NOMO-1 treated with dmso at 0.1 percent for 144 hours (cell line): ENCODE results near the gene NKAPL.

Experiments used
- DNase-seq: peaks from one replicate; lab custom pipeline; 2025; ENCODE audit not compliant: unreplicated experiment; lab: John Stamatoyannopoulos, UW

Gene NKAPL

DNA sequence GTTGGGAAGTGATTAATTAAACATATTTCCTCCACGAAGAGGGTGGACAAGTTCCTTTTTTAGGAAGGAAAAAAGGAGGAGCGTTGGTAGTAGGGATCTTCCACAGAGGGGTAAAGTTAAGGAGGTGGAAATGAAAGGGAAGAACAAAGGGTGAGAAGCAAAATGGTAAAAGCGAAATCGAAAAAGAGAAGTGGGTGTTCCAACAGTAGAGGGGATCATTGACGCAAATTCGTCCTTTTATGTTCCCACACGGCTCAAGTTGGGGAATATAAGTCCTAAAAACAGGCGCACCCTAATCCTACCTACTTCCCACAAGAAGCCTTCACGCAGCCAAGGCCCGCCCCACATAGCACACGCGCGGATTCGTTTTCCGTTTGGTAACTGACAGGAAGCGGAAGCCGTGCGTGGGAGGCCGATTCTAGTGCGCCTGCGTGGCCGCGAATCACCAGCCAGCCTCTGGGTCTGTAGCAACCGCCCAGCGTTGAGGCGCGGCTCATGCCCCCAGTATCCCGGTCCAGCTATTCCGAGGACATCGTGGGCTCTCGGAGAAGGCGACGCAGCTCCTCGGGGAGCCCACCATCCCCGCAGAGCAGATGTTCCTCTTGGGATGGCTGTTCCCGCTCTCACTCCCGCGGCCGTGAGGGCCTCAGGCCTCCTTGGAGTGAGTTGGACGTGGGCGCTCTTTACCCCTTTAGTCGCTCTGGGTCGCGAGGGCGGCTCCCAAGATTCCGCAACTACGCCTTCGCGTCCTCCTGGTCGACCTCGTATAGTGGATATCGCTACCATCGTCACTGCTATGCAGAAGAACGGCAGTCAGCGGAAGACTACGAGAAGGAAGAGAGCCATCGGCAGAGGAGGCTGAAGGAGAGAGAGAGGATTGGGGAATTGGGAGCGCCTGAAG is at the start of gene NKAPL:
NKAPL (plus strand) TSS at position 421 of the 901 bp plus-strand sequence; CDS start at position 496, 75 bp downstream.
- DNase-seq = no peak

DNA sequence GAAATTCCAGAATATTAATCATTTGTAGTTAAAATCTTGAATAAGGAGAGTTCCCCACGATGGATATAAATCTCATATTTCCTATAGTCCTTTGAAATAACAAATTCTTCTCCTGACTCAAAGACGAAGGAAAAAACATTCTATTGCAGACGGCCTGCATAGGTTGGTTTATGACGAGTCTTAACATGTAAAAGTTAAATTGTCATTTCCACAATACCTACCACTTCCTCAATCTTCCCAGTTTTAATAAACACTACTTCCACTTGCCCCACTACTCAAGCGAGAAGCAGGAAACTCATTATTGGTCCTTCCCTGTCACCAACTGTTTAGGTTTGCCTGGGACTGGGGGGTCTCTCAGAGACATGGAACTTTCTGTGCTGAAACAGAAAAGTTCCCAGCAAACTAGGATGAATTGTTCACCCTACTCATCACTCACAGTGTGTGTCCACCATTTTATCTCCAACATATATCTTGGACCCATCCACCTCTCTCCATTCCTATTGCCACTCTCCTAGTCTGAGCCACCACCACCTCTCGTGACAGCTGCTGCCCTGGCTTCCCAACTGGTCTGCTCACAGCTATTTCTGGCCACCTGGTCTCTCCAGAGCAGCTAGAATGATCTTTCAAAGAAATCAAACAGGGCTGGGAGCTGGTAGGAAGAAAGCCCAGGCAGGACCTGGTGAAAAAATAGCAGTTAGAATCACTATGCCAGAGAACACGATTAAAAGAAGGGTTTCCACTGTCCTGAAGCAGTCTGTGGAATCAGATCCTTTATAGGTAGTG is 49.2 kb upstream of the NKAPL start:
- DNase-seq = no peak

DNA sequence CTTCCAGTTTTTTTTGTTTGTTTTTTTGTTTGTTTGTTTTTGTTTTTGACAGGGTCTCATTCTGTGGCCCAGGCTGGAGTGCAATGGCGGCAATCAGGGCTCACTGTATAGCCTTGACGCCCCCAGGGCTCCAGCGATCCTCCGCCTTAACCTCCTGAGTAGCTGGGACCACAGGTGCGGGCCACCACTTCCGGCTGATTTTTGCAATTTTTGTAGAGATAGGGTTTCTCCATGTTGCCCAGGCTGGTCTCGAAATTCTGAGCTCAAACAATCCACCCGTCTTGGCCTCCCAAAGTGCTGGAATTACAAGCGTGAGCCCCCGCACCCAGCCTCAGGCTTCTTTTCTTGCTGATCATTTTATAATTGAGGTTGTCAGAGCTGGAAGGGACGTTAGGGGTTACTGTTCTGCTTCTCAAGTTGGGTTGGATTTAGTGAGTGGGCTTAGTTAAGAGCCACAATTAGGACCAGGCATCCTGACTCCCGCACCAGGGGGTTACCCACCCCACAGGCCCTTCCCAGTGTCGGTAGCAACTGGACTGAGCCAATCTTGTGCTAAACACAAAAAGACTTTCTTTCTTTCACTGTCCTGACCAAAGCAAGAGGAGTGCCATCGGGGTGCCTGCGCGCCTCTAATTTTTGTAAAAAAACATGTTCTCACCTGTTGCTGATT is 47.1 kb upstream of the NKAPL start:
- DNase-seq = no peak

DNA sequence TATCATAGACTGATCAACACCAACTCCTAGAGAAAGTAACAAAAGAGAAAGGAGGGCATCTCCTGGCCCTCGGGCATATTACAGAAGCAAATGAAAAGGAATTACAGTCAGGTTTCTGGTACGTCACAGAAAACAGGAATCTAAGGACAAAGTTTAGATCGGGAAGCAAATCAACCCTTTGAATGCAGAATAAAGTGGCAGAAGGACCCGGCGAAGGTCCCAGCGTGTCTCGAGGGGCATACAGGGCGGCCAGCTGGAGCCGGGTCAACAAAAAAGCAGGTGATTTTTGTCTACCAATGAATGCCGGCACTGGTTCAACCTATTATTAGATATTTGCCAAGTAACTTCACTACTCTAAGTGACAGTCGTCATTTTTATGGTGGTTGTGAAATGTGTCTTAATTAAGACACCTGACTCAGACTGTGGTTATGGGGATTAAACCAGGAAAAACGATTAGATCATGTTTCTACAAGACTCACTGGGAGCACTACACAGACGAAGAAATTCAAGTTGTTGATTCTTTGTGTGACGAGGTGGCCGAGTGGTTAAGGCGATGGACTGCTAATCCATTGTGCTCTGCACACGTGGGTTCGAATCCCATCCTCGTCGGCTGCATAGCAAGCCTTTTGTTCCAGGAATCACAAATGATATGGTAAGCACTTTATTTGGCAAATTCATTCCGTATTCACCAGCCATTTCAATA is 46.4 kb upstream of the NKAPL start:
- peak; percentile 70 for DNase-seq

DNA sequence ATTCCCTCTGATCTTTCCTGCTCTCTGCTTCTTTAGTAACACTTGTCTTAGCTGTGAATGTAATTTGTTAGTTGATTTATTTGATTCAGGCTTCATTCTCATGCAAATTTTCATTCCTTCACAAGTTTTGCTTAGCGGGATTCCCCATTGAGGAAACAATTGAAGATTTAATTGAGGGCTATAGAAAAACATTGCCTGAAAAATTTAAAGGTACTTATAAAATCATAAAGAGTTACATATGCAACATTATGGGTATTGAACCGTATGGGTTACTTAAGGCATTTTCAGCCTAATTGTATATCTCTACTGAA is 45.9 kb upstream of the NKAPL start:
- DNase-seq = no peak

DNA sequence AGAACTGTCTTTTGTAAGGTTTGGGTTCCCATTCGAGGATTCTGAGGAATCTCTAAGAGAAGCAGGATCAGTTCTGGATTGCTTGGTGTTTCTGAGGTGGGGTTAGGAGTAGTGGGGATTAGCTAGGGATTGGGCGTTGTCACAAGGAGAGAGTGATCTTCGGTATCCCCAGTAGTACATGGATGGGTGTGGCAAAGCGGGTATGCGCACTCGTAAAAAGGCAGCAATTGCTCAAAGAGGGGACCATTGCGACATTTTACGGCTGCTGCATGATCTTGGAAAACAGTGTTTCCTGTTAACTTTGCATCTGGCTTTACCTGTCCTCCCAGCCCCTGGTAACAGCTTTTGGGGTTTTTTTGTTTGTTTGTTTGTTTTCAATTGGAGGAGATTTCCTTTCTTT is 43.7 kb upstream of the NKAPL start:
- DNase-seq = no peak

DNA sequence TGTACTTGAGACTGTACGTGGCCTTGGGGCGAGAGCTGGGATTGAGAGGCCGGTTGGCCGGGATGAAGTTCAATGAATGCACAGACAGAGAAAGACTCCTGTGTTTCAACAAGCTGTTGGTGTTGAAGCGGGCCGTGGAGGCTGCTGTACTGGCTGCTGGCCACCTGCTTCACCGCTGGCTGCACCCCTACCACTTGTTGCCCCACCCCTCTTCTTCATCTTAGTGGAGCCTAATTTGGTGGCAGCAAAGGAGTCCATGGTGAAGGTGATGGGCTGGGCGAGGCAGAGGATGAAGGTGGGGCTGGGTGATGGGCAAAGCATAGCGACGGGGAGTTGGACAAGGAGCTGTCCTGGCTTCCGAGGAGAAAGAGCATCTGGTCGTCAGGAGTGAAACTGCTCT is 41.2 kb upstream of the NKAPL start:
- no peak for DNase-seq

DNA sequence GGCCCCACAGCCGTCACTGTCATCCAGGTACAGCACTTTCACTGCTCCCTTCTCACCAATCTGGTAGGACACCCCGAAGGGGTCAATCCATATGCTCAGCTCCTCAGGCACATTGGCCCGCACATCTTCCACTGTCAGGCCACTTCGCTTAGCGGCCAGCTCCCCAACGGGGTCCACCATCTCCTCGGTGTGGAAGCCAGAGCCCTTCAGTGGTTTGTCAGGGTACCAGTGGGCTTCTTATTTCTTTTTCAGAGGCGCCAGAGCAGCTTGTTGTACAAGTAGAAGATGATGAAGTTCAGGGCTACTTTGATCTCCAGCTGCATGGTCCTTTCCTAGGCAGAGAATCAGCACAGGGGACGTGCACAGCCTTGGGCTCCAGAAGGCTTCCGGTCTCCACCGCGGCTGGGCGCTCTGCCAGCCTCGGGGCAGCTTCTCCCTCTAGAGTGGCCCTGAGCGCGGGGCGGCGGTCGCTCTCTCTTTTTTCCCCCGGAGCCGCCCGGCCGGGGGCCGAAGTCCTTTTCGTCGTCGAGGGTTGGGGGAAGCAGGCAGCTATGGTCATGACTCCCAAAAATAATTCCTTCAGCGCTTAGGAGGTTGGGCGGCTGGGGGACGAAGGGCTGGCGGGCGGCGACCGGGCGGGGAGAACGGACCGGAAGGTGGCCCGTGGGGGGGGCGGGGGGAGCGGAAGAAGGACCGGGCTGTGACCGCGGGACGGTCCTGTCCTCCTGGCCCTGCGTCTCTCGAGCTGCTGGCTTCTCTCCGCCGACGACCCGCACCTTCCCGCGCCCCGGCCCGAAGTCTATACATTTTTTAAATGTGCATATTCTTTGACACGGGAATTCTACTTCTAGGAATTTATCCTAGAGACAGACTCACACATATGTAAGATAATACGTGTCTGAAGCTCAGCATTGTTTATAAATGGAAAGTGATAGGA is 40.5 kb upstream of the NKAPL start:
- peak; percentile 29 for DNase-seq

DNA sequence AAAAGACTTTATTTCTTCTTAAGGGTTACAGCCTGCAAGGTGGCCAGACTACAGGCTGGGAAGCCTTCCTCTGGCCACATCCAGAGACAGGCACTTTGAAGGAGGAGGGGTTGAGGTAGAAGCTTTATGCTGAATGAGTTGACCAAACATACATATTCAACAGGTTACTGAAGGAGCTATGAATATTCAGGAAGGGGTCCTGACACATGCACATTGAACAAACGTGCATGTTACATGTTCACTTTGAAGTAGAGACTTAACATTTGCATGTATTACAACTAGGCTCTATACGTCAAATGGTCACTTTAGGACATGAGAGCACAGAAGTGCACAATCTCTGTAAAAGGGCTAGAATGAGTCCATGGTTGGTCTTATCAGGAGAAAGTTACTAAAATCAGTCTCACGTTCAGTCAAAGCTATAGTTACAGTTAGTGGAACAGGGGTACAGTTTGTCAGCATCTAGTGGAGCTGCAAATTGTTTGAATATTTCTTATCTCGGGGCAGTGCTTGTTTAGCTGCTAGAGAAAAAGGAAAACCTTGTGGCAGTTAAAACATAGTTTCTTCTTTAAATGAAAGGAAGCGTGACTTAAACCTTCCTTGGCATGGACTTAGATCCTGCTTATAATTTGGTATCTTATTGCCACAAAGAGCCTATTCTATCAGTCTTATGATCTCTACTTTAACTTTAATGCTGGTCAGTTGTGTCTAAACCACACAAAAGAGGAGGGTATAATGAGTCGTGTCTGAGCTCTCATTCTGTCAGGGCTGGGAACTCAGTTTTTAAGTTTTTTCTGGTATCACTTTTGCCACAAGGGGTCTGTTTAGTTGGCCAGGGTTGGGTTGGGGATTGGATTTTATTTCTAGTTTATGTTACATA is 38.6 kb upstream of the NKAPL start:
- no peak for DNase-seq

DNA sequence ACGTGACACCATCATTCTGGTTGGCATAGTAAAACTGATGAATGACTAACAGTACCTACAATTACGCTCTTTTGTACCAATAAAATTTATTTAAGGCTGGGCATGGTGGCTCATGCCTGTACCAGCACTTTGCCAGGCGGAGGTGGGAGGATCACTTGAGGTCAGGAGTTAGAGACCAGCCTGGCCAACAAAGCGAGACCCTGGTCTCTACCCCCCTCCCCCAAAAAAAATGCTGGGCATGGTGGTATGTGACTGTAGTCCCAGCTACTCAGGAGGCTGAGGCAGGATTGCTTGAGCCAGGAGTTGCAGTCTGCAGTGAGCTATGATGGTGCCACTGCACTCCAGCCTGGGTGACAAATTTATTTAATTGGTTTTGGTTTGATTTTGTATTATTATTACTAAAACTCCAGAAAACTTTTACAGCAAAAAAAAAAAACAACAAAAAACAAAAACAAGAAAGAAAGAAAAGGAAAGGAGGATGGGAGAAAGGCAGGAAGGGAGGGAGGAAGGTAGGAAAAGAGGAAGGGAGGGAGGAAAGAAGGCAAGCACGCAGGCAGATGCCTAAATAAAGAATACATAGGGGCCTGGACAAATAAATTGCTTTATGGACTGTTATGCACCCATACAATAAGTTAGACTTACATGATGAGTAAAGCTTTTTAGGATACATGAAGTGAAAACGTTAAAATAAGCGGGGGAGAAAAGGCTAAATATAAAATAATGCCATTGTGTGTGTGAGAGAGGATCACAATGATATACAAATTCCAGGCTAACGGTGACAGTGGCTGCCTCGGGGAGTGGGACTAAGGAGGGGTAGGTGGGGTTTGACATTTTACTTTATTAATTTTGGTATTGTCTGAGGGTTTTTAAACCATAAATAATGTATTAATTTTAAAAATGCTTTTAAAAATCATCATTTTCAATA is 34.7 kb upstream of the NKAPL start:
- no peak for DNase-seq

DNA sequence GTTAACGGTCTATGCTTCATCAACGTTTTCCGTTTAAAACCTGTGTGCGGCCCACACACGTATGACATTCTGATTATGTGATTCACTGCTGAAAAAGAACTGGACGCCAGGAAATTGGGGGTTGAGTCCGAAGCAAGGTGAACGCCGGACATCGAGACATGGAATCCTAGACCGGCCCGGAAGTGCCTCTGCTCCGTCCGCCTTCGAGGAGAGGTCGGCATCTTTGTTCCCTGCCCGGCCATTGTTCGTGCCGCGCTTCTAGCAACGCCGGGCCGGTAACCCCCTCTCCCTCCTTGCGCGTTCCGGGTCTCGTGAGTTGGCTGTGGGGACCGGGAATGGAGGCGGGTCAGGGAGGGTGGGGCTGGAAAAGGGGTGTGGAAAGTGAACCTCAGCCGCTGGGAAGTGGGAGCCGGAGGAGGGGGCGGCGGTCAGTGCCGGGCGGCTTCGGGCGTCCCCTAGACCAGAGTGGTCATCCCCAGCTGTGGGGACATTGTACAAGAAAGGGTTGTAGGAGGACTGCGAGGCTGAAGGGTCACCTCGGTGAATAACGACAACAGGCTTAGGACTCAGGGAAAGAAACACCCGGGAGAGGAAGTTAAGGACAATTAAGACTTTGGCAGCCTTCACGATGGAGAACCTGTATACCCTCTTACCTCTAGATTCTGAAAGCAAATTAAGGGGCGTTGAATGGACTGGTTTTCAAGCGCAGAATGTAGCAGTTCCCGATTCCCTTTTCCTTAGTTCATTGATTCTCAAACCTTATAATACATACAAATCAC is 33.9 kb upstream of the NKAPL start, which contains the start of gene ZSCAN9:
ZSCAN9 (plus strand) TSS at position 220 of the 779 bp plus-strand sequence. CDS start 1,810 bp downstream, outside the sequence.
- peak; percentile 67 for DNase-seq

DNA sequence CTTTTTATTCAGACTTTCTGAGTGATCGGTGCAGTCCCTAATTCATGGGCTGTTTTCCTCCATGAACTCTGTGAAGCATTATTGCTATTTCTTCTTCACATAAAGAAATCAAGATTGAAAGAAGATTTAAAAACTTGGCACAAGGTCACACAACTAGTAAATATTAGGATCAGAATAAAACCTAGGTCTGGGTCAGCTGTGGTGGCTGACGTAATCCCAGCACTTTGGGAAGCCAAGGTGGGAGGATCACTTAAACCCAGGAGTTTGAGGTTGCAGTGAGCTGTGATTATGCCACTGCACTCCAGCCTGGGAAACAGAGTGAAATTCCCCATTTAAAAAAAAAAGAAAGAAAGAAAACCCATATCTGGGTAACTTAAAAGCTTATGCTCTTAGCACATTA is 32.6 kb upstream of the NKAPL start:
- DNase-seq = no peak

DNA sequence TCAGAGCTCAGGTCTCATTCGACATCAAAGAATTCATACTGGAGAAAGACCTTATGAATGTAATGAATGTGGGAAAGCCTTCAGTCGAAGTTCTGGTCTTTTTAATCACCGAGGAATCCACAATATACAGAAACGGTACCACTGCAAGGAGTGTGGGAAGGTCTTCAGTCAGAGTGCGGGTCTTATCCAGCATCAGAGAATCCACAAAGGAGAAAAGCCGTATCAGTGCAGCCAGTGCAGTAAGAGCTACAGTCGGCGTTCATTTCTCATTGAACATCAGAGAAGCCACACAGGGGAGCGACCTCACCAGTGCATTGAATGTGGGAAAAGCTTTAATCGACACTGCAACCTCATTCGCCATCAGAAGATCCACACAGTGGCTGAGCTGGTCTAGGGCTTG is 26.3 kb upstream of the NKAPL start:
- DNase-seq = no peak

DNA sequence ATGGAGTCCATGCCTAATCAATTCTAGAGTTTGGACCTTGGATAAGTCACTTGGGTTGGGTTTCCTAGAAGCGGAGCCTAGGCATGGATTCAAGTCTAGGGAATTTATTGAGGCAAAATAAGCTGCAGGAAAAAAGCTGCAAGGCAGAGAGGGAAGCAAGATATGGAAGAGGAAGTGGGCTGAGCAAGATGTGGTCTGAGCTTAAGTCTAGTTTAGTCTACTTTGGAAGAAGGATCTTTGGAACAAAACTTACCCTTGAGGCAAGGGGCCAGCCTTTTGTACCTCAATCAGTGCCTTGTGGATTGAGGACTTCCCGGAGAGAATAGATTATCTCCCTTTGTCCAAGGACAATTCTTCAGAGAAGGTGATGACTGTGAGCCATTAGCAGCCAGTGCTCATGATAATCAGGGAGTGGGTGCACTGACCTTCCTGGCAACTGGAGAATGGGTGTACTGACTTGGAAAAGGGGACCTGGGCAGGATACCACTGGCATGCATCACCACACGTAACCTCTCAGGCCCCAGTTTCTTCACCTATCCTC is 23.1 kb upstream of the NKAPL start:
- DNase-seq = peak; percentile 23

DNA sequence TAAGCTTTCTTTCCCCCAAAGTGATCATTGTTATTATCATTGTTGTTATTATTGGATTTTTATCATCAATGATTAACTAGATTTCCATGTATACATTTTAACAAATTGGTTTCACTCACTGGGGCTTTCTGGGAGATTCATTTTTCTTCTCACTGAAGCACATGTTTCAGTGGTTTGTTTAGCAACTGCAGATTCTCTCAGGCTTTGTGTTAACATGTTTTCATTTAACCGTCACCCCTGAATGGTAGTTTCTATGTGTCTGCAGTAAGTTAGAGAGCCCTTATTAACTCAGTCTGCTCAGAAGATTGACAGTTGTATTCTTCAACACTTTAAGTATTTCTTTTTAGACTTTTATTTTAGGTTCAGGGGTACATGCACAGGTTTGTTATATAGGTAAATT is 19.5 kb upstream of the NKAPL start:
- DNase-seq = no peak

DNA sequence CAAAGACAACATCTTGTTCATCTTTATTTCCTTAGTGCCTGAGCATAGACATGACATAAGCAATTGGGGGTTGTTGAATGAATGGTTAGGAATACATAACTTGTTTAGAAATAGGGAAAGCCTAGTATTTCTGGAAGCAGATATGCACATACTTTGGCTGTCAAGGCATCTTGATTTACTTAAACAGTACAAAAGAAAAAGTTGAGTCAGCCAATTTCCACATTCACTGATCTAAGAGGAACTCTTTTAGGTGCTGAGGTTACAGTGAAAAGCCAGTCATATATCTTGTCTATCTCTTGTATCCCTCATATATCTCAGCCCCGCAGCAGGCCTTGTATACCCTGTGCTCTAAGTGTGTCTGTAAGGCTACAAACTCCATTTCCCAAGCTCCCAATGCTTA is 18.6 kb upstream of the NKAPL start:
- no peak for DNase-seq

DNA sequence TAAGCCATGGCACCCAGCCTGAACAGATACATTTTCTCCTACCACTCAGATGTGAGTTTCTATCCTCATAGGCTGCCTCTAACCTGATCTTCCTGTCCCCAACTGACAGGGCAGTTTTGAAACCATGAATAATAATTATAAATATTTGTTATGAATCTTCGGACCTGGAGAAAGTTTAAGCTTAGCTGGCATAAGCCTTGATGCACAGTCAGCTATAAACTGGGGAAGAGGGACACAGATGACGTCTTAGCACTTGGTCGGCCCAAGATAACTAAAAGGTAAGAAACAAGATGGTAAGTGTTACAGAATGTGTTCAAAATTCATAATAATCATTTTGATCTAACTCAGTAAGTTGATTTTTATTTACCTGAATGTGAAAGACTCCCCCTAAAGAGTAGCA is 15.2 kb upstream of the NKAPL start:
- no peak for DNase-seq
